IPS-NIHi7 (cell line): ENCODE data around the gene BARX1.

Source experiments
- DNase-seq: peaks from one replicate; pipeline ENCODE4 v3.0.0; 2012; ENCODE audit warnings: mixed read lengths; ENCODE audit errors: extremely low spot score

BARX1 gene

DNA sequence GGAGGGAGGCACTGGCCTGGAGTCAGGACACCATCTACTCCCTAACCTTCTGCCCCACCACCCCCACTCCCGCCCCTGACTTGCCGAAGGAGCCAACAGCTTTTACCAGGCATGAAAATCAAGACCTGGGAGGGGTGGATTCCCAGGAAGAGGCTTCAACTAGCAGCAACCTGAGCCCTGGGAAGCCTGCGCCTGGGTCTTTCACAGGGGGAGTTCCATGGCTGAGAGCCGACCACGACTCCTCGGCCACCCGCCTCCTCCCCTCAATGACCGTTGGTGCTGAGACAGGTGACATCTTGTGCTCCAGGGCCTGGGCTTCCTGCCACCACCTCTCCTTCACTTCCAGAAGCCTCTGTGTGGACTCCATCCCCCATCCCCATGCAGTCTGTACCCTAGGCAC is 37.1 kb downstream of the BARX1 start:
- no peak for DNase-seq

DNA sequence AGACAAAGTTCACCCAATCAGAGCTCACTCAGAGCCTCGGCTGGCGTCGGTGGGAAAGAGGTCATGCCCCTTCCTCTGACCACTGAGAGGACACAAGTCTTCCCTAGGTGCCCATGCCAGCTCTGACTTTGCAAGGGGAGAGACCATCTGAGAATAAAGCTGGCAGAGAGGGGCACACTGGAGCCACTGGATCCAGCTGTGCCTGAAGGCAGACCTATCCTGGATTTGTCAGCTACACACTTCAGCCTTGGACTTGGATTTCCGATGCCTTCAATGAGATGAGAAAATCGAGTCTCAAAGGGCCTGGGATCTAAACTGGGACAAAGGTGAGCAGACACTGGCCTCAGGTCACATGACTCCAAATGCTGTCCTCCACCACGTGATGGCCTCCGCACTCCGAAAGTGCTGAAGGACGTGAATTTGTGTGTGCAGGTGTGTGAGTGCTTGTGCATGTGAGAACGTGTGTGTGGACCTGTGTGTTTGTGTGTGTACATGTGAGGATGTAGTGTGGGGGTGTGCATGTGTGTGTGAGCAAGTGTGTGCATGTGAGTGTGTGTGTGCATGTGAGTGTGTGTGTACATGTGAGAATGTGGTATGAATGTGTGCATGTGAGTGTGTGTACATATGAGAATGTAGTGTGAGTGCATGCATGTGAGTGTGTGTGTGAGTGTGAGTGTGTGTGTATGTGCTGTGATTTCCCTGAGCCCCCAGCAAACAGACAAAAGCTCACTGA is 37.9 kb downstream of the BARX1 start:
- no peak for DNase-seq

DNA sequence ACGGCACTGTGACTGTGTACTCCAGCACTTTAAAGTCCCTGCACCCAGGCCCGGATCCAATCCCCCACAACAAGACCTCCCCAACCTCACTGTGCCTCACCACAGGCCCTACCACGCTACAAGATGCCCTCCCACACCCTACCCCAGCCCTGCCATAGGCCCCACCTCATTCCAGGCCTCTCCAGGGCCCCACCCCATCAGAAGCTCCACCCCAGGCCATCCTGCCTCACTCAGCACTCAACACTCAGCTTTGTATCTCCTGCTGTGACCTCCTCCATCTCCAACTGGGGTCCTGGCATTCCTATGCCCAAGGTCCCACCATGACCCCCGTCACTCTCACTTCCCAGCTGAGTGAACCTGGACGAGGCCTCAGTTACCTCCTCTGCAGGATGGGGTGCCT is 38.8 kb downstream of the BARX1 start:
- DNase-seq, result no peak

DNA sequence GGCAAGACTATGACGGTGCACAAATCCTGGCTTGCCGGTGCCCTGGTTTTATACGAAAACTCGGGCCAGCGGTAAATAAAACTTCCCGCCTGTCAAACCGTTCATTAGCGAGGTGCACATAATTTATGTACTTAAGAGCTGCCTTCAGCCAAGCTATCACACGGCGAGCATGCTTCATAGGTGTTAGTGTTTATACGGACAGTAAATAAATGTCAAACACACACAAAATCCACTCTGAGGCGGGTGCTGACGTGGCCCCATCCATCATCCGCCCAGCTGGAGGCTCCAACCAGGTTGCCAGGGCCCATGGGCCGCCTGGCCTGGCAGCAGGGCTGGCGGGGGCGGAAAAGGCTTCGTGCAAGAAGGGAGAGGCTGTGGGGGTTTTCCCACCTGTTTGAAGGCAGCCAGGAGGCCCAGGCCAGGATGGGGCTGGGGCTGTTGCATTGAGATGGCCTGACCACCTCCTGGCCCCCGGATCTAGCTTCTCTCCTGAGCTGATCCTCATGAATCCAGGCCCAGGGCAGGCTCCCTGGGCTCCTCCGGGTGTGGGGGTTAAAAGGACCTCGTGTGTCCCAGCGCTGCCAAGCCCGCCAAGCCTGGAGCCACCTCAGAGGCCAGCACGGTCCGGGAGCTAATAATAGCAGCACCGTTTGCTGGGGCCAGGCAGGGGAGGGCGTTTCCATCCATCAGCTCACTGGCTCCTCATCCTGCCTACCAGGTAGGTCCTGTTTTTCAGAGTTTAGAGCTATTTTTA is 43.2 kb downstream of the BARX1 start:
- DNase-seq, result peak; percentile 52

DNA sequence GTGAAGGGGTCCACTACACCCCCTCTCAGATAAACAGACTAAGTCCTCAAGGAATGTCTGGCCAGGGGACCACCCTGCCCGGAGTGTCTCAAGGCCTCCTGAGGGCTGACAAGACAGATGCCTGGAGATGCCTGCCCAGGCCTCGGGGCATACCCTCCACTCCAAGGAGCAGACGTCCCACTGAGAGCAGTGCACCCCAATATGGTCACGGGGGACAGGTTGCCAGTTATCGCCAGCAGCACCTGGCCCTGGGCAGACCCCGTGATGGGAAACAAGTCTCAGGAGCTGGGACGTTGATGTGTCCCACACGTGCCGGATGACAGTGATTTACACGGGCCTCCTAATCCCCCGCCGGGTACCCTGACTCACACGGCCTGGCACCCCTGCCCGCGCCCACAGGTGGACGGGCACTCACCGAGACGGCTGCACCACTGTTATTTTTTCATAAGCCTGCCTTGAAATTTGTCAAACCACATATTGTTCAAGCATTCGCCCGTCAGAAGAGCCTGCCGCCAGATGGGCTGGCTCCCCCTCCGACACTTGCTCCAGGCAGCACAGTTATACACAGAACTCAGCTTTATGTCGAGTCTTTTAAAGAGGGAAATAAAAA is 43.9 kb downstream of the BARX1 start:
- no peak for DNase-seq

DNA sequence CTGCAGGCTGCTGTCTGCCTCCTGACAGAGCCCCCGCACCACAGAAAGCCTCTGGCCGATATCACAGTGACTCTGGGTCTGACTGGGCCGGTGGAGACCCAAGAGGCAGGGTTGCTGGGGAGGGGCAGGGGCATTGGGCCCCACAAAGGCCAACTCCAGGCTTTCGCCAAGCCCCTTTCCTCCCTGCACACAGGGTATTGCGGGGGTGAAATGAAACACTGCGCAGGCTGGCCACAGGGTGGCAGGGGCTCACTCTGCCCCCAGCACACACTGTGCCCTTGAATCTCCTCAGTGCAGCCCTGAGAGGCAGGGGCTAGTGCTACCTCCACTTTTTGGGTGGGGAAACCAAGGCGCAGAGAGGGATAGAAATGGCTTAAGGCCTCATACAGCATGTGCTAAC is 44.6 kb downstream of the BARX1 start:
- DNase-seq, result no peak

DNA sequence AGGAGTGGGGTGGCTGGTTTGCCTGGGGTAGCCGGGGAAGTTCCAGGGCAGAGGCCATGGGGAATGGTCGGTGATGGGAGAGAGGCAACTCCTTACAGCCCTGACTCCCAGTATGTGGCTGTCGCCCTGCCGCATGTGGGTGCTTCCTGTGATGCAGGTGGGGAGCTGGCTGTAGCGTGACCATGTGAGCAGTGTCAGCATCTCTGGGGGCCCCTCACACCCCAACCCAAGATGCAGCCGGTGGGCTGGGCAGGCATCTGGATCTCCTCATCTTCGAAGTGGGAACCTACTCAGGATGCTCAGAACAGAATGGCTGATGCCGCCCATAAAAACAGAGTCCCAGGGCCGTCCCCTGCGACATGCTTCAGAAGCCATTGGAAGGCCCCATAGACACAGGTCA is 45.0 kb downstream of the BARX1 start:
- DNase-seq, result no peak

DNA sequence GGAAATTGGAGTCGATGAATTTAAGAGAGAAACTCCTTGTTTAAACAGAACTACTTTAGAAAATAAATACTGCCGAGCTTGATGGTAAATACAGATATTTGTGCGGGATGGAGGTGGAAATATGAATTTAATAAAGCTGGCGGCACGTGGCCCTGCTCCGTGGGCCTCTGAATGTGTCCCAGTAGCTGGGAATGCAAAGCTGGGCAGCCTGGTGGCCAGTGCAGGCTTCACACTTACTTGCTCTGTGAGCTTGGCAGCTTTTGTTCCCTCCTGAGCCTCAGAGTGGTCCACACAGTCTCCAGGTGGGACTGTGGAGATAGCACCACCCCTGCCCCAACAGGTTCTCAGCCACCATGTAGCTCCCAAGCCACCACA is 45.9 kb downstream of the BARX1 start:
- no peak for DNase-seq

DNA sequence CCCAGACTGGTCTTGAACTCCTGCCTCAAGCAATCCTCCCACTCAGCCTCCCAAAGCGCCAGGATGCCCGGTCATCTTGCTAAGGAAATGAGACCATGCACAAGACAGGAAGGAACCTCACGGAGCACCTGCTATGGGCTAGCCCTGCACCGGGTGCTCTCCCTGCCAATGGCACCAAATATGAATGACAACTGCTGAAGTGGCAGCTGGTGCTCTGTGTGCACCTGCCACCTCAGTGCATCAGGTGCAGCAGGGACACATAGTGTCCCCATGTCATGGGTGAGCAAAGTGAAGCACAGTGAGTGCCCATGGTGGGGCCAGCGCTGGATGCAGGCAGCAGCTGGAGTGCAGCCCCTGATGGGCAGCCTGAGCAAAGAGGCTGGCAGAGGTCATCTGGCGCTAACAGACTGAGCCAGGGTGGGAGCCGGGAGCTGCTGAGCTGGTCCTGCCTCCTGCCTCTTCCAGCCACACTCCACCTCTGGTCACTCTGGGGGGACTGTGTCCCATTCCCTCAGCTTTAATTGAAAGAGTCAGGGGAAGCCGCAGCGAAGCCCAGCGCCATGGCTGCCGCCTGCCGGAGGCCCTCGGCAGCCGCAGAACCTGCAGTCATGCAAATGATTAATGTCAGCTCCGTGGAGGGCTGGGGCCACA is 46.4 kb downstream of the BARX1 start:
- no peak for DNase-seq

DNA sequence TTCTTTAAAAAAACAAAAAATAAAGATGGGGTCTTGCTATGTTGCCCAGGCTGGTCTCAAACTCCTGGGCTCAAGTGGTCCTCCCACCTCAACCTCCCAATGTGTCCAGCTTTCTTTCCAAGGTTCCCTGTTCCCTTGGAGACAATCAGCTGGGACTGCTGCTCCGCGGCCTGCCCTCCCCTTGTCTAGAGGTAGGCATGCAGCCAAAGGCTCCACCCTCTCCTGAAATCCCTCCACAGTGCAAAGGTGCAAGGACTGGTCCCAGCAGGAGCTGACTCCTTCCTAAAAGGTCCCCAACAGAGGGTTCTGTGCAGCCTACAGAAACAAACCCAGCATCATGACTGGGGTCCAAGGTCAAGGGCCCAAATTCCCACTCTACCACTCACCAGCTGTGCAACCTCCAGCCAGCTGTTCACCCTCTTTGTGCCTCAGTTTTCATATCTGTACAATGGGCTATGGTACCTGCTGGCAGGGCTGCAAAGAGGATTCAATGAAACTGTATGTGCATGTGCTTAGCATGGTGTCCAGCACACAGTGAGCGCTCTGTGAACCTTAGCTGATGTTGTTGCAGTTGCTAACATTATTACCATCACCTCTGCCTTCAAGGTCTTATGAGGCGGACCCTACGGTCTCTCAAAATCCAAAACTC is 47.5 kb downstream of the BARX1 start:
- DNase-seq, result no peak

DNA sequence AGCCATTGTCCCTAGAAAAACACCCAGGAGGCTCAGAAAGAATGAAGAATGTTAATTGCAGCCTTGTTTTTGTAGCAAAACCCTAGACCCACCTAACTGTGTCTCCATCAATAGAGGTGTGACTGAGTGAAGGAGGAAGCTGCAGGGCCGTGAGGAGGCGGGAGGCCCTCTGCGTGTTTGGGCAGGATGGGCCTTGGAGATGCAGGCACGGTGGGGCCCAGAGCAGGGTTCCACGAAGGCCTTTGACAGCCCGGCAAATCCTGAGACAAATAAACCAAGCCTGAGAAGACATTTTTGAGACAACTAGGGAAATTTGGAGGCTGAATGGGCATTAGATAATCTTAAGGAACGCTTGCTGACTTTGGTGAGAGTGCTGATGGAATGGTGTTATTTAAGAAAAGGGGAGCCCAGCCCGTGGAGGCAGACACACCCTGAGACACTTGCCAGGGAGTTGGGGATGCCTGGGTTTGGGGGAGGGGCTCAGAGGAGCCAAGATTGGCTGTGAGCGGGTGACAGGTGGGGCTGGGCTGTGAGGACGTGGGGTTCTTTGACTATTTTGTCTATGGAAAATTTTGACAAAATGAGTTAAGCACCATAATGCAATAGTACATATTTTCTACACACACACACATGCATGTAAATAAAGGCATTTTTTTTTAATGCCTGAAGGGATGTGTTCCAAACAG is 48.8 kb downstream of the BARX1 start:
- DNase-seq, result no peak

DNA sequence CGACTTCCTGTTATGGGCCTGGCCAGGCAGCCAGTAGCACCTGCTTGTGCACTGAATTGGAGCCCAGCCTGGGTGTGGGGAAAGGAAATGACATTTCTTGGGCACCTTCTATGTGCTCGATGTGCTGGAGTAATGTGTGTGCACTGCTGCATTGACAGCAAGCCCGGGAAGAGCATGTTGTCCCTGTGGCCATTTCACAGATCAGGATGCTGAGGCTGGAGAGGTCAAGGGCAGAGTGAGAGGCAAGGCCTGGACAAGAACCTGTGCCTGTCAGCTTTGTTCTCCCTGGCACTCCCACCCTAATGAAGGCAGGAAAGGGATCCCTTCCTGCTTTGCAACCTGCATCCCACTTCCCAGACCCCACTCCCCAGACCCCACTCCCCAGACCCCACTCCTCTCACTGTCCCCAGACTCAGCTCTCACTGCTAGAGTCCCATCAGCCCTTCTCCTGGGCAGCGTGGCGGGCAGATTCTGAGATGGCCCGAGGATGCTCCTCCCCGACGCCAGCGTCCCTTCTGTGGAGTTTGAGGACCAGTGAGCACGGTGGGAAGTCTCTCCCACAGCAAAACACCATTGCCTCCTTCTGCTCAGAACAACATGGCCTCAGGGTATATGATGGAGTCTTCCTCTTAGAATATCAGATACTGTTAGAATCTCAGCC is 49.6 kb downstream of the BARX1 start:
- no peak for DNase-seq

DNA sequence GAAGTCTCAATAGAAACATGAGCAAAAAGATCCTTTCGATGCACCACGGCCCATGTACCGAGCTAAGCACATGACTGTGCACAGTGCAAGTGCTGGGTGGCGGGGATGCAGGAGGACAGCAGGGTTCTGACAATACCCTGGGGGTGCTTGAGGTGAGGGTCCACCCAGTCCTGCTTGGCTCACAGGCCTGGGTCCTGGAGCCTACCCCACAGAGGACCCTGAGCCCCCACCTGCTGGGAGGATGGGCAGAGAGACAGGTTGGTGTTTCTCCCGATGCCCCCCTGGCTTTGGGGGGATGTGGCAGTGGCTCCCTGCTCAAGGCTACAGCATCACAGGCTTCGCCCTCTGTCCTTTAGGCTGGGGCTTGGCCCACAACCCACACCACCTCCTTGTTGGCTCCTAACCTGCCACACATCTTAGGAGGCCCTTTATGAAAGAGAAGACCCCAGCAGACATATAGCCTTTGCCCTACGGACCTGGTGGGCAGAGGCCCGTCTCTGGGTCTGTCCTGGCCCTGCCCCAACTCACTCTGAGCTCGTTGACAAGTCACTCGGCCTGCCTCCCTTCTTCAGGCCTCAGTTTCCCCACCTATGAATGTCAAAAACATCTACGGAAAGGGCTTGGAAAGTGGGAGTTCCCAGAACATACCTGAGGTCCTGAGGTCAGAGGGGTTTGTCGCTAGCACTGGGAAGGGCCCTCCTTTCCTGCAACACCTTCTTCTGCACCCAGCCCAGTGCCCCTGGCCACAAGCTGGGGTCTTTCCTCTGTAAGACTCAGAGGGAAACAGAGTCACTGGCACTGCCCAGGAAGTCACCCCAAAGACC is 50.3 kb downstream of the BARX1 start:
- no peak for DNase-seq

DNA sequence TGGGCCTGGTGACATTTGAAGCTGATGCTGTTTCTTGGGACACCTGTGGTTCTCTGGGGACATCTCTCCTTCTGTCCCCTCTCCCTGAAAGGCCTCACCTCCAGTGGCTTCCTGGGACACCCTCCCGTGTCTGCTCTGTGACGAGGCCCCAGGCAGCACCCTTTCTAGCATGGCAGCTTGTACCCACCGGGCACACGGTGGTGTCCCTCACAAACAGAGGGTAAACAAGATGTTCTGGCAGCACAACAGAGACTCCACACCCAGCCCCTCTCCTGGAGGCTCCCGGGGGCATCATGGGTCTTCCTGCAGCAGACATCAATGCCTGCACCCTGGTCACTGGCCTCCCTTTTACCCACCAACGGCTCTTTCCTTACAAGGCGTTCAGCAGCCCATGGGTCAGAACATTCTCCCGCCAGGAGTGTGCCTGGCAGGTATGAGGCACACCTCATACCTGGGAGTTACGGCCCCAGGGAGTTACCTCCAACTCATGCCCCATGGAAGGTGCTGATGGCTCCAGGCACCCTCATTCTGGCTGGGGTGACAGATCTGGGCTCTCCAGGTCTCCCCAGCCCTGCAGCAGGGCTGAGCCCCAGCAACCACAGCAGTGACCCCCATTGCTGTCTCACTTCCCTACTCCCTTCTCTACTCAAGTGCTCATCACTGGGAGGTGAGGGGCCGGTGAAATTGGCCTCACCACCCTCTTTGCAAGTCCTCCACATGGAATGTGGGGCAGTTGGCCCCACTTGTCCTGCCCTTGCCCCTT is 51.1 kb downstream of the BARX1 start:
- no peak for DNase-seq

DNA sequence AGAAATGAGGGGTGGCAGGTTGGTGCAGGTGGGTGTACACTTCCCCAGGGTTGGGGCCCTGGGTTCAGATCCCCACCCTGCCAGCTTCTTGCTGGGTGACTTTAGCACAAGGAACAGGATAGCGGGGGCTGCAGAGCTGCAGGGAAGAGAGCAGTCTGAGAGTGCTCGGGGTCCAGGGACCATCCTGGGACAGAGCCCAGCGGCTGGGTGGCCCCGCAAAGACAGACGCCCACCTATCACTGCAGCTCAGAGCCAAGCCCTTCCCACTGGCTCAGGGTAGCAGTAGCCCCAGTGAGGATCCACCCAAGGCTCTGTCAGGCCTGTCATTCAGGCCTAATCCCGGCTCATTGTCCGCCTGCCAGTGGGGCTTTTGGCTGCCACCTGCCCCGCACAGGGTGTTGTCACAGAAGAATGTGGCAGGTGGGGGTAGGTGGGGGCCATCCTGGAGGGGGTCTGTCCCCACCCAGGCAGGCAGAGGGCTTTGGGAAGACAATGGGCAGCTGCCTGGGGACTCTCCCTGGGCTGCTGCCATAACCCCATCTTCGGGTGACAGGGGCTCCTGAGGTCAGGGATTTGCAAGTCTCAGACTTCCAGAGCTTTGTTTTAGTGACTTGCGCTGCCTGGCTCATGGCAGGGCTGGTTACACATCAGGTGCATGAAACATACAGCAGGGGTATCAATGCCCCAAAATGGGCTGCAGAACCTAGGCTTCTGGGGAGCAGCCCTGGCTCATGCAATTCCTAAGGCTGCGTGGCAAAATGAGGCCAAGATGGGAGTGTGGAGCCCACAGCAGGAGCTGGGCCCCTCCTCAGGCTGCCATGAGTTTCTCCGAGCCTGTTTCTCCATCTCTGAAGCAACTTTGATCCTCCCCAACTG is 52.1 kb downstream of the BARX1 start:
- no peak for DNase-seq

DNA sequence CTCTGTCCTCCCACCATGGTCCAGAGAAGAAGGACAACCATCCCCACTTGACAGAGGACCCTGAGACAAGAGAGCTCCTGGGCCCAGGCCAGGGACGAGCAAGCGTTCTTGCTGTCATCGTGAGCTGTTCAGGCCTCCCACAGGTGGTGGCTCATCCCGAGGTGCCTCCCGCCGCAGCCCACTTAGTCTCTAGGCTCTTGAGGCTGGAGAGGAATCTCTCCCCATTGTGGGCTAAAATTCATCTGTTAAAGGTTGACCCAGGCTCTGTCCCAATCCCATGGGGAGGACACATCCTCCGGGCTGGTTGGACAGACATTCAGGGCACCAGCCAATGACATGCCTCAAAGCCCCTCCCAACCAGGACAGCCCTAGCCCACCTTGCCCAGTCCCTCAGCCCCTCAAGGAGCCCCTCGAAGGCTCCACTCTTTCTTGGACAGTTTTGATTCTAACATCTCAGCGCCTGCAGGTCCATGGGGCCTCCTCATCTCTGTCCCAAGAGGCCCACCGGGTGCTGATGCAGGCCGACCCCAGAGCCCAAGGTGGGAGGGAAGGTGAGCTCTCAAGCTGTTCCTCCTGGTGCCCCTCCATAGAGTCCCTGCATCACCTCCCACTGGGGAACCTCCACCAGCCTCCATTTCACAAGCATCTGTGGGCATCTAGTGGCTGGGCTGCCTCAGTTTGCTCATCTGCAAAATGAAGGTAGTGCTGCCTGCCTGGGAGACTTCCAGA is 52.9 kb downstream of the BARX1 start:
- no peak for DNase-seq
